ENCODE data around the gene SREBF2. TPM values are rescaled to one million over a fixed set of nuclear protein-coding genes. Genes with fewer than 3 reads are reported as not detected.
A peak's percentile ranks its signal among the peaks of the same experiment; 100 is the strongest.

Gene SREBF2
- total RNA-seq, 2 donors from 2014 or later, result 159 to 192 TPM

GRCh38 chr22:41800348-41801146 lies 32.4 kb upstream of the SREBF2 start, which contains the start of gene CCDC134:
Gene CCDC134, plus strand, starts transcription at chr22:41800679. Its CDS starts 8,212 bp downstream, at chr22:41808891.
- Histone ChIP-seq H3K36me3 (no peaks in the 10 kb centered on the region), H3K4me1 (no peaks in the 10 kb centered on the region), H3K9me3 (no peaks in the 10 kb centered on the region), H3K27me3 (no peaks in the 10 kb centered on the region), H3K9ac (ENCODE audit: low read depth in 2 of 2, low read length in 2 of 2) (peak within 1 kb of the TSS; percentile 97), H3K4me3 (peak within 1 kb of the TSS; percentile 91), H3K27ac (peak within 1 kb of the TSS; percentile 81)
- DNase-seq, result peak; percentile 92
- intact Hi-C loops (cut with DNase I), result no loop called here
- TF ChIP-seq, protein P1, sequence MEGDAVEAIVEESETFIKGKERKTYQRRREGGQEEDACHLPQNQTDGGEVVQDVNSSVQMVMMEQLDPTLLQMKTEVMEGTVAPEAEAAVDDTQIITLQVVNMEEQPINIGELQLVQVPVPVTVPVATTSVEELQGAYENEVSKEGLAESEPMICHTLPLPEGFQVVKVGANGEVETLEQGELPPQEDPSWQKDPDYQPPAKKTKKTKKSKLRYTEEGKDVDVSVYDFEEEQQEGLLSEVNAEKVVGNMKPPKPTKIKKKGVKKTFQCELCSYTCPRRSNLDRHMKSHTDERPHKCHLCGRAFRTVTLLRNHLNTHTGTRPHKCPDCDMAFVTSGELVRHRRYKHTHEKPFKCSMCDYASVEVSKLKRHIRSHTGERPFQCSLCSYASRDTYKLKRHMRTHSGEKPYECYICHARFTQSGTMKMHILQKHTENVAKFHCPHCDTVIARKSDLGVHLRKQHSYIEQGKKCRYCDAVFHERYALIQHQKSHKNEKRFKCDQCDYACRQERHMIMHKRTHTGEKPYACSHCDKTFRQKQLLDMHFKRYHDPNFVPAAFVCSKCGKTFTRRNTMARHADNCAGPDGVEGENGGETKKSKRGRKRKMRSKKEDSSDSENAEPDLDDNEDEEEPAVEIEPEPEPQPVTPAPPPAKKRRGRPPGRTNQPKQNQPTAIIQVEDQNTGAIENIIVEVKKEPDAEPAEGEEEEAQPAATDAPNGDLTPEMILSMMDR (IDR thresholded peaks at IDR 0.05), result no peak

GRCh38 chr22:41801147-41801819 lies 31.6 kb upstream of the SREBF2 start:
- Histone ChIP-seq H3K27ac (peak overlapping the region; percentile 81), H3K4me3 (peak overlapping the region; percentile 91), H3K9ac (ENCODE audit: low read depth in 2 of 2, low read length in 2 of 2) (peak overlapping the region; percentile 97), H3K9me3 (no peaks in the 10 kb centered on the region), H3K27me3 (no peaks in the 10 kb centered on the region), H3K4me1 (no peaks in the 10 kb centered on the region), H3K36me3 (no peaks in the 10 kb centered on the region)
- TF ChIP-seq, protein P1 (IDR thresholded peaks at IDR 0.05), result no peak
- no peak for DNase-seq
- intact Hi-C loops (cut with DNase I), result no loop called here

GRCh38 chr22:41801886-41802285 lies 31.0 kb upstream of the SREBF2 start:
- TF ChIP-seq, protein P1 (IDR thresholded peaks at IDR 0.05), result no peak
- Histone ChIP-seq H3K27ac (no peak overlapping the region), H3K4me3 (no peak overlapping the region), H3K9me3 (no peaks in the 10 kb centered on the region), H3K4me1 (no peaks in the 10 kb centered on the region), H3K36me3 (no peaks in the 10 kb centered on the region), H3K9ac (ENCODE audit: low read depth in 2 of 2, low read length in 2 of 2) (peak overlapping the region in 1 of 2 donors; percentile 97), H3K27me3 (no peaks in the 10 kb centered on the region)
- intact Hi-C loops (cut with DNase I), result no loop called here
- no peak for DNase-seq

DNA sequence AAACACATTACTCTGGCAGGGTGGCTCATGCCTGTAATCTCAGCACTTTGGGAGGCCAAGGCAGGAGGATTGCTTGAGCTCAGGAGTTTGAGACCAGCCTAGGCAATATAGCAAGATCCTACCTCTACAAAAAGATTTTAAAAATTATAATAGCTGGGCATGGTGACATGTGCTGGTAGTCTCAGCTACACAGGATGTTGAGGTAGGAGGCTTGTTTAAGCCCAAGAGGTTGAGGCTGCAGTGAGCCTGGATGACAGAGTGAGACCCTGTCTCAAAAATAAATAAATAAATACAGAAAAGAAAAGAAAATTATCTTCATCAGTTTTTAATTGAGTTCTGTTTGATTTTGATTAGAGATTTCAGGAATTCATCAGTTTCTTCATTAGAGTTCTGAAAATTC lies 27.3 kb upstream of the SREBF2 start:
- Histone ChIP-seq H3K9ac (ENCODE audit: low read depth in 2 of 2, low read length in 2 of 2) (no peak overlapping the region), H3K36me3 (no peaks in the 10 kb centered on the region), H3K4me3 (no peak overlapping the region), H3K4me1 (no peaks in the 10 kb centered on the region), H3K27me3 (no peaks in the 10 kb centered on the region), H3K27ac (no peak overlapping the region), H3K9me3 (no peaks in the 10 kb centered on the region)
- no peak for DNase-seq
- TF ChIP-seq, protein P1 (IDR thresholded peaks at IDR 0.05), result no peak
- intact Hi-C loops (cut with DNase I), result no loop called here

GRCh38 chr22:41808400-41808799 lies 24.5 kb upstream of the SREBF2 start:
- H3K36me3 ChIP-seq, result no peaks in the 10 kb centered on the region
- no peaks in the 10 kb centered on the region for H3K9me3 ChIP-seq
- no peak overlapping the region for H3K27ac ChIP-seq
- no peak overlapping the region for H3K9ac ChIP-seq (ENCODE audit: low read depth in 2 of 2, low read length in 2 of 2)
- no peak for DNase-seq
- TF ChIP-seq, protein P1 (IDR thresholded peaks at IDR 0.05), result no peak
- no peaks in the 10 kb centered on the region for H3K4me1 ChIP-seq
- H3K4me3 ChIP-seq, result no peak overlapping the region
- H3K27me3 ChIP-seq, result no peaks in the 10 kb centered on the region
- intact Hi-C loops (cut with DNase I), result no loop called here

Data from colonic mucosa (tissue), 4 donors.